HG03457 (cell line): ENCODE data around the gene MCAT.
A peak's percentile ranks its signal among the peaks of the same experiment; 100 is the strongest.

Experiments
- ATAC-seq: cut with Tn5 transposase; IDR thresholded peaks from one replicate; pipeline ENCODE4 v1.9.1; 2021; ENCODE audit warnings: moderate number of reproducible peaks; ENCODE audit not compliant: unreplicated experiment

The MCAT gene

DNA sequence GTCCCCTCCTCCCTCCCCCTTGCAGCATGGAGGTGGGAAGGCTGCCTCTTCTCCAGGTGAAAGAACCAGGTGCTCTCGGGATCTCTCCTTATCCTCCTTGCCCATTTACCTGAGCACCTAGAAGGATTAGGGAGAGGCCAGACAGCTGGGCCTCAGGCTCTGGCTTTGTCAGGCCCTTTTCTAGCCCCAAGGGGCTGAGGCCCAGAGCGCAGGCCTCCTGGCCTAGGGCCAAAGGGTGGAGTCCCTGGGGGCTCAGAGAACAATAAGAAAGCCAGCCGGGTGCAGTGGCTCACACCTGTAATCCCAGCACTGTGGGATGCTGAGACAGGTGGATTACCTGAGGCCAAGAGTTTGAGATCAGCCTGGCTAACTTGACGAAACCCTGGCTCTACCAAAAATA, 48.6 kb downstream of the MCAT start:
- ATAC-seq = no peak

DNA sequence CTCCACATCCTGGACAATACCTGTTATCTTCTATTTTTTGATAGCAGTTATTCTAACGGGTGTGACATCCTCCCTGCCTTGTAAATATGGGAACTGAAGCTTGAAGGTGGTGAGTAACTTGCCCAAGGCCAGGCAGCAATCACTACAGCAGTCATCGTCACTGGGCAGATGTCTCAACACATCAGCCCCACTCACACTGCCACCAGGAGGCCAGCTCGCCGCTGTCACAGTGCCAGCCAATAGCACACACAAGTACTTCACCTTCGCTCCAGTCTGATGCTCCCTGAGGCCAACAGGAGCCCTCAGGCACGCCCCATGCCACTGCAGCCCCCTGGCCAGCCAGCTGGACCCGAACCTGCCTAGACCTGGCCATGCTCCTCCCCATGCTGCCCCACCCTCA, 49.1 kb downstream of the MCAT start:
- no peak for ATAC-seq

DNA sequence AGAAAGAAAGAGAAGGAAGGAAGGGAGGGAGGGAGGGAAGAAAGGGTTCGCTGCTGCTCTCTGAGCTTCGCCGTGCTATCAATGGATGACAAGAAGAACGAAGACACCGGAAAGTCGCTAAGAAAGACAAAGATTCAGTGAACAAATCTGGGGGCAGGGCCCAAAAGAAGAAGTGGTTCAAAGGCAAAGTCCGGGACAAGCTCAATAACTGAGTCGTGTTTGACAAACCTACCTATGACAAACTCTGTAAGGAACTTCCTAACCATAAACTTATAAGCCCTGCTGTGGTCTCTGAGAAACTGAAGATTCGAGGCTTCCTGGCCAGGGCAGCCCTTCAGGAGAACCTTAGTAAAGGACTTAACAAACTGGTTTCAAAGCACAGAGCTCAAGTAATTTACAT, 51.1 kb downstream of the MCAT start:
- no peak for ATAC-seq

DNA sequence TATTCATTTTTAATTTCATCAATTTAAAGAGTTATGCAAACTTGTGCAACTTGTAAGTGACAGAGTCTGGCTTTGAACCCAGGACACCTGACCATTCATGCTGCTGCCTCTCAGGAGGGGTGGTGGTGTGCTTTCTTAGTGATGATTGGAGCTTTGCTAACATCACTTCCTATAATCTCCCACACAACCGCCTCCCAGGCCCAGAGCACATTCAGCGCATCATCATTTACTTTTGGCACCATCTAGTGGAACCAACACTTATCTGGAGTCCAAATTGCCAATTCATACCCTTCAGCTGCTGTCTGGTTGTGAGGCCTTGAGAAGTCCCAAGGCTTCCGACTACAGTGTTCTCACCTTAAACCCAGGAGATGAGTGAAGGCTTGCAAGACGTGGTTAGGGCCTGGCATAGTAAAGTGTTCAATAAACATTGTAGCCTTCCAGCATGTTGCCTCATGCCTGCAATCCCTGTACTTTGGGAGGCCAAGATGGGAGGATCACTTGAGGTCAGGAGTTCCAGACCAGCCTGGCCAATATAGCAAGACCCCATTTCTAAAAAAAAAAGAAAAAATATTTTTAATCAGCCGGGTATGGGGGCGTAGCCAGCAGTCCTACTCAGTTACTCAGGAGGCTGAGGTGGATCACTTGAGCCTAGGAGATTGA, 52.9 kb downstream of the MCAT start:
- no peak for ATAC-seq

DNA sequence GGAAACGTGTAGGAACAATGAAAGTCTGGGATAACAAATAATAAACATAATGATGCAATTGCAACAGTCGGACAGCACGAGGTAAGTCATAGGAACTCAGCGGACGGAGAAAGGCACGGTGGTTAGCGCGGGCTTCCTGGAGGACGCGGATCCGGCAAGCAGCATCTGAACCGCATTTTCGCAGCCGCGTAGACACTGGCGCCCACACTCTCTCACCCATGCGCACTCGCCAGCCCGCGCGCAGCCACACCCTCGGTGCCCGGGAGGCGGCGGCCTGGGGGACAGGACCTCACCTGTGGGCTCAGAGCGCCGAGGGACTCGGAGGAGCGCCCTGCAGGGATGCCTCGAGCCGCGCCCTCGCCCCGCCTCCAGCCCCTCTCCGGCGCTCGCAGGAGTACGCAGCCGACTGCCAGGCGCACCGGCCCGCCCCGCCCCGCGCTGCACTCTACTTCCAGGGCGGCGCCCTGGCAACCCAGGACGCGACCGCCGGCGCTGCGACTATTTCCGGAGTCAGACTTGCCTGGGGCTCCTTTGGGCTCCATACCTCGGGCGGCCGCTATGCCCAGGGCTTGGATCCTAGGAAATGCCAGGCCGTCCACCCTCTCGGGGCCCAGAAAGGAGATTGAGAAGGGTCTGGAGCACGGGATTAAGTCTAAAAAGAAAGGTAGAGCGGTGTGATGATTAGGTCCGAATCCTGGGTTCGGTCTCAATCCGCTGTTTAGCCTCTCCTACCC, 54.0 kb downstream of the MCAT start, which contains the start of gene TTLL1:
TSS of gene TTLL1 (minus strand) at position 408 of the 734 bp plus-strand sequence. CDS start 13,805 bp downstream, outside the sequence.
- peak; percentile 52 for ATAC-seq

DNA sequence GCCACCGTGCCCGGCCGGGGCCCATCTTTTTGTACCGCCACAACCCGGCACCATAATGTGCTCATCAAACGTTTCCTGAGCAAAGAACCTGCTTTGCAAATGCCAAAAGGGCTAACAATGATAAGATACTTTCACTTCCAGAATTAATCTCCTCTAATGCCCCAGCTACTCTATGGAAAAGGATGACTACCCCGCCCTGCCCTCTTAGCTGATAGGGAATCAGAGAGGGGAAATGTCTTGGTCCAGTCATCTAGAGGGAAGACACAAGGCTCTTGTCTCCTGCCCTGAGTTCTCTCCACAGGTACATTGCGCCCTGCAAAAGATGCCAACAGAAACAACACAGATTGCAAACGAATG, 54.6 kb downstream of the MCAT start:
- ATAC-seq = no peak

DNA sequence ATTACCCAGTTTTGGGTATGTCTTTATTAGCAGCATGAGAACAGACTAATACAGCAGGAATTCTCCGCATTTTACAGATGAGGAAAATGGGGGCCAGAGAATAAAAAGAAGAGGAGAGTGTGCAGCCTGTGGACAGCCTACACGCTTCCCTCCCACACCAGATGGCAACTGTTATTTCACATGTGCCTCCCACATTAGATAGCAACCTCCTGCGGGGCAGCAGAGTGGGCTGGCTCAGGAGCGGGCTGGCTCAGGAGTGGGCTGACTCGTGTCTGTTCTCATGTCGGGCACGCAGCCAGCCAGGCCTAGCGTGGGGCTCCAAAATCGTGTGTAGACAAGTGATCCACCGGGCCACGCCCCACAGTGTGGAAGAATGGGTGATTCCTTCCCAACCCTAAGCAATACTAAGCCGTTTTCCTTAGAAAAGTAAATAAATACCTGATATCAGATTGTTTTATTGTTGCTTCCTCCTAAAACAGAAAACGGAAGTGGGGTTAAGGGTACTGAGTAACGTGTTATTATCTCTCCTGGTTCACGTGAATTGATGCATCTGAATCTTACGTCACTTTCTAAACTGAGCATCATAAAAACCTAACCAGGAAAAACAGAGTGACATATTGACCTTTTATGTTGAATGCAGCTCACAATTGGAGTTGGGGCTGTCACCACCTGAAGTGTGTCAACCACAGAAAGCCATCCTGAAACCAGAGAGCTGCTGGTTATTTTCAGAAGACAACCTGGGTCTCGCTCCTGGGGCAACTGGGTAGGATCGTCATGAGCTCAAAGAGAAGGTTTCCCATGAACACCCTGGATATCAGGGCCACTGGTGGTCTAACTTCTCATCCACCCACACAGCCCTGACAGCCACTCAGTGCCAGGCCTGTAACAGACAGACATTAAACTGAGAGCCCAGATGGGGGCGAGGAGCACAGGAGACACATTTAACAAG, 57.3 kb downstream of the MCAT start:
- ATAC-seq = no peak
